T-cell (primary cell): ENCODE results near the gene FRMD6. TPM values are rescaled to one million over a fixed set of nuclear protein-coding genes. Genes with fewer than 3 reads are reported as not detected.

ENCODE experiments used
- ATAC-seq, 4 experiments: fragments of 200-7000 bp in 3 of 4; fragments of 150-1000 bp in 1 of 4; cut with Tn5 transposase; replicated peaks in 1 of 4; 1 replicate in 3 of 4; 2 replicates in 1 of 4; pipeline ENCODE4 v1.10.0; 2021; ENCODE audit warnings: moderate library complexity in 3 of 4, mild to moderate bottlenecking in 2 of 4, moderate number of reproducible peaks in 1 of 4
- CTCF ChIA-PET, 2 donors: fragments of 300-600 bp; sonication (Branson Sonifier 250); formaldehyde crosslinking; loops; one replicate each; lab custom pipeline; 2022; ENCODE audit warnings: antibody characterized with exemption in 2 of 2; lab: Charles Lee
- POLR2A ChIA-PET, 2 donors: fragments of 300-600 bp; sonication (Branson Sonifier 250); formaldehyde crosslinking; loops; one replicate each; lab custom pipeline; 2022; ENCODE audit warnings: antibody characterized with exemption in 2 of 2; lab: Charles Lee
- DNase-seq, 35 experiments: peaks; one replicate each; pipeline versions ENCODE4 v3.0.0 to v3.0.0-alpha.2; 2013 to 2023
- H3K27ac ChIP-seq: one replicate; pipeline ENCODE4 v1.5.1; 2013; ENCODE audit warnings: low read length
- H3K27me3 ChIP-seq, 2 experiments: replicated peaks in 1 of 2; 1 replicate in 1 of 2; 2 replicates in 1 of 2; pipeline versions ENCODE4 v1.6.1 to v1.7.0; 2013; ENCODE audit warnings: low read length in 1 of 2, mixed read lengths in 1 of 2; ENCODE audit not compliant: control insufficient read depth in 2 of 2, insufficient read depth in 2 of 2; ENCODE audit errors: extremely low read depth in 1 of 2
- H3K36me3 ChIP-seq, 2 donors: 1 replicate in 1 of 2; 2 replicates in 1 of 2; pipeline versions ENCODE4 v1.6.1 to v1.7.0; 2013; ENCODE audit warnings: low read length in 1 of 2; ENCODE audit not compliant: control insufficient read depth in 2 of 2, insufficient read depth in 1 of 2; ENCODE audit errors: extremely low read depth in 1 of 2
- H3K4me1 ChIP-seq, 2 experiments: 1 replicate in 1 of 2; 2 replicates in 1 of 2; pipeline versions ENCODE4 v1.6.1 to v1.7.0; 2013; ENCODE audit warnings: low read length in 2 of 2, mixed read lengths in 1 of 2; ENCODE audit not compliant: insufficient read depth in 2 of 2, control insufficient read depth in 1 of 2; ENCODE audit errors: extremely low read depth in 1 of 2
- H3K4me3 ChIP-seq, 2 donors: 1 replicate in 1 of 2; 2 replicates in 1 of 2; pipeline versions ENCODE4 v1.5.1 to v1.7.0; 2013; ENCODE audit warnings: mild to moderate bottlenecking in 2 of 2, low read length in 1 of 2, moderate library complexity in 1 of 2; ENCODE audit not compliant: control insufficient read depth in 1 of 2; ENCODE audit errors: extremely low read depth in 1 of 2
- H3K9me3 ChIP-seq: 2 replicates; pipeline ENCODE4 v1.7.0; 2013
- H3K27ac Mint-ChIP-seq, 2 donors: one replicate each; pipeline ENCODE4 v1.8.0; 2020 to 2021; ENCODE audit warnings: mild to moderate bottlenecking in 2 of 2, mixed read lengths in 2 of 2
- H3K27me3 Mint-ChIP-seq, 2 donors: one replicate each; pipeline ENCODE4 v1.8.0; 2021 to 2022; ENCODE audit warnings: mixed read lengths in 2 of 2
- H3K36me3 Mint-ChIP-seq: one replicate; pipeline ENCODE4 v1.8.0; 2021; ENCODE audit warnings: mixed read lengths
- H3K4me1 Mint-ChIP-seq, 3 donors: one replicate each; pipeline ENCODE4 v1.8.0; 2020 to 2022; ENCODE audit warnings: mixed read lengths in 3 of 3, mild to moderate bottlenecking in 1 of 3
- H3K4me3 Mint-ChIP-seq, 3 donors: one replicate each; pipeline ENCODE4 v1.8.0; 2020 to 2022; ENCODE audit warnings: mild to moderate bottlenecking in 3 of 3, mixed read lengths in 3 of 3, moderate library complexity in 3 of 3
- H3K9me3 Mint-ChIP-seq, 3 donors: one replicate each; pipeline ENCODE4 v1.8.0; 2020 to 2022; ENCODE audit warnings: mixed read lengths in 3 of 3
- WGBS: methylation state at CpG from one replicate; pipeline ENCODE4 v1.1.5; 2013; ENCODE audit warnings: missing lambda C conversion rate; ENCODE audit not compliant: insufficient coverage; 5-methylcytosine and 5-hydroxymethylcytosine counted together
- total RNA-seq, 35 experiments: library from RNA in 6 of 35; stranded (reverse) in 6 of 35; fragments of 120-200 nt in 1 of 35; gene quantifications; one replicate each; pipeline versions ENCODE4 v1.2.1 to v1.2.4 and lab custom pipeline; 2013 to 2026

Gene FRMD6
- total RNA-seq, 5 donors from 2014 or later (not counting 1 experiment from before 2014, with no cell fraction given): 0.86 to 1.9 (median 1.5) TPM

GRCh38 chr14:51715742-51716141, 64.0 kb downstream of the FRMD6 start:
- no peak overlapping the region for H3K27ac Mint-ChIP-seq
- no peak overlapping the region for H3K4me3 ChIP-seq
- DNase-seq: no peak
- no peak overlapping the region for H3K4me3 Mint-ChIP-seq
- peaks cover 9% of the 10 kb centered on the region for H3K36me3 Mint-ChIP-seq
- no peaks in the 10 kb centered on the region for H3K4me1 Mint-ChIP-seq
- WGBS: 38% methylated on average over 1 of the region's 2 CpGs
- no peak for ATAC-seq
- no peak overlapping the region for H3K27ac ChIP-seq
- ChIA-PET CTCF (no interaction called here), POLR2A (no interaction called here)
- H3K4me1 ChIP-seq: no peaks in the 10 kb centered on the region
- H3K36me3 ChIP-seq: no peaks in the 10 kb centered on the region
- no peaks in the 10 kb centered on the region for H3K27me3 Mint-ChIP-seq
- no peaks in the 10 kb centered on the region for H3K9me3 Mint-ChIP-seq
- H3K27me3 ChIP-seq: peaks cover 0 to 3% of the 10 kb centered on the region in 2 experiments
- no peaks in the 10 kb centered on the region for H3K9me3 ChIP-seq

GRCh38 chr14:51716610-51717009, 64.9 kb downstream of the FRMD6 start:
- Histone ChIP-seq H3K4me1 (no peaks in the 10 kb centered on the region), H3K36me3 (no peaks in the 10 kb centered on the region), H3K27ac (no peak overlapping the region), H3K27me3 (peaks cover 0 to 3% of the 10 kb centered on the region in 2 experiments), H3K4me3 (no peak overlapping the region), H3K9me3 (no peaks in the 10 kb centered on the region)
- Mint-ChIP-seq H3K4me3 (no peak overlapping the region), H3K9me3 (no peaks in the 10 kb centered on the region), H3K27me3 (no peaks in the 10 kb centered on the region), H3K4me1 (no peaks in the 10 kb centered on the region), H3K27ac (no peak overlapping the region), H3K36me3 (peaks cover 9% of the 10 kb centered on the region)
- 73% methylated on average over 3 of the region's 6 CpGs for WGBS
- ChIA-PET CTCF (no interaction called here), POLR2A (no interaction called here)
- no peak for ATAC-seq
- no peak for DNase-seq

- Histone ChIP-seq H3K9me3 (no peaks in the 10 kb centered on the region), H3K36me3 (no peaks in the 10 kb centered on the region), H3K4me3 (no peak overlapping the region), H3K27ac (no peak overlapping the region), H3K27me3 (peaks cover 0 to 3% of the 10 kb centered on the region in 2 experiments), H3K4me1 (no peaks in the 10 kb centered on the region)
- Mint-ChIP-seq H3K4me1 (no peaks in the 10 kb centered on the region), H3K9me3 (no peaks in the 10 kb centered on the region), H3K27ac (no peak overlapping the region), H3K27me3 (no peaks in the 10 kb centered on the region), H3K4me3 (no peak overlapping the region), H3K36me3 (peaks cover 9% of the 10 kb centered on the region)
- WGBS: 100% methylated on average over 1 of the region's 3 CpGs
- ChIA-PET POLR2A (no interaction called here), CTCF (interaction anchor here in 1 of 2 donors (0.5 kb wide), 1 partner anchor 1222 kb away, joined by 3 read pairs; no protein-coding TSS in a partner anchor)
- ATAC-seq: no peak
- no peak for DNase-seq
Observed at GRCh38 chr14:51717766-51718165, 66.1 kb downstream of the FRMD6 start.

- no peaks in the 10 kb centered on the region for H3K27me3 Mint-ChIP-seq
- Histone ChIP-seq H3K4me3 (no peak overlapping the region), H3K4me1 (no peaks in the 10 kb centered on the region), H3K27ac (no peak overlapping the region), H3K27me3 (peaks cover 0 to 3% of the 10 kb centered on the region in 2 experiments), H3K9me3 (no peaks in the 10 kb centered on the region), H3K36me3 (no peaks in the 10 kb centered on the region)
- no peak overlapping the region for H3K27ac Mint-ChIP-seq
- ChIA-PET CTCF (no interaction called here), POLR2A (no interaction called here)
- DNase-seq (no peak), ATAC-seq (no peak)
- H3K9me3 Mint-ChIP-seq: no peaks in the 10 kb centered on the region
- H3K4me1 Mint-ChIP-seq: no peaks in the 10 kb centered on the region
- no peak overlapping the region for H3K4me3 Mint-ChIP-seq
- H3K36me3 Mint-ChIP-seq: peaks cover 9% of the 10 kb centered on the region
- WGBS: 96% methylated on average over 15 of the region's 17 CpGs
Observed at GRCh38 chr14:51719955-51720354, 68.2 kb downstream of the FRMD6 start.

GRCh38 chr14:51723990-51724389, 72.3 kb downstream of the FRMD6 start:
- no peak overlapping the region for H3K27ac Mint-ChIP-seq
- ATAC-seq (no peak), DNase-seq (no peak)
- H3K4me1 Mint-ChIP-seq: no peaks in the 10 kb centered on the region
- H3K27me3 Mint-ChIP-seq: no peaks in the 10 kb centered on the region
- H3K4me3 Mint-ChIP-seq: no peak overlapping the region
- no peaks in the 10 kb centered on the region for H3K9me3 Mint-ChIP-seq
- no CpG with 5 or more reads among the region's 3 CpGs for WGBS
- H3K36me3 Mint-ChIP-seq: peaks cover 3% of the 10 kb centered on the region
- Histone ChIP-seq H3K27ac (no peak overlapping the region), H3K9me3 (no peaks in the 10 kb centered on the region), H3K27me3 (peaks cover 0 to 3% of the 10 kb centered on the region in 2 experiments), H3K36me3 (no peaks in the 10 kb centered on the region), H3K4me1 (no peaks in the 10 kb centered on the region), H3K4me3 (no peak overlapping the region)
- ChIA-PET CTCF (no interaction called here), POLR2A (interaction anchor here (0.6 kb wide), 2 partner anchors 55 to 488 kb away, joined by 4 read pairs; no protein-coding TSS in a partner anchor)

- no peaks in the 10 kb centered on the region for H3K4me1 ChIP-seq
- H3K9me3 ChIP-seq: no peaks in the 10 kb centered on the region
- no peak overlapping the region for H3K27ac ChIP-seq
- ATAC-seq (no peak), DNase-seq (no peak)
- 75% methylated on average over 2 of the region's 3 CpGs for WGBS
- ChIA-PET POLR2A (interaction anchor here (0.6 kb wide), 2 partner anchors 54 to 488 kb away, joined by 4 read pairs; no protein-coding TSS in a partner anchor), CTCF (no interaction called here)
- Mint-ChIP-seq H3K27me3 (no peaks in the 10 kb centered on the region), H3K9me3 (no peaks in the 10 kb centered on the region), H3K36me3 (peaks cover 3% of the 10 kb centered on the region), H3K4me3 (no peak overlapping the region), H3K4me1 (no peaks in the 10 kb centered on the region), H3K27ac (no peak overlapping the region)
- H3K4me3 ChIP-seq: no peak overlapping the region
- peaks cover 0 to 3% of the 10 kb centered on the region in 2 experiments for H3K27me3 ChIP-seq
- no peaks in the 10 kb centered on the region for H3K36me3 ChIP-seq
Observed at GRCh38 chr14:51724650-51725049, 72.9 kb downstream of the FRMD6 start.

- H3K27ac Mint-ChIP-seq: no peak overlapping the region
- Histone ChIP-seq H3K4me3 (no peak overlapping the region), H3K9me3 (no peaks in the 10 kb centered on the region), H3K27ac (no peak overlapping the region), H3K4me1 (no peaks in the 10 kb centered on the region), H3K36me3 (no peaks in the 10 kb centered on the region), H3K27me3 (peaks cover 0 to 1% of the 10 kb centered on the region in 2 experiments)
- WGBS: no CpG with 5 or more reads among the region's 3 CpGs
- no peaks in the 10 kb centered on the region for H3K4me1 Mint-ChIP-seq
- no peak for DNase-seq
- ATAC-seq: no peak
- ChIA-PET POLR2A (no interaction called here), CTCF (no interaction called here)
- no peaks in the 10 kb centered on the region for H3K9me3 Mint-ChIP-seq
- H3K27me3 Mint-ChIP-seq: no peaks in the 10 kb centered on the region
- H3K36me3 Mint-ChIP-seq: no peaks in the 10 kb centered on the region
- H3K4me3 Mint-ChIP-seq: no peak overlapping the region
Observed at GRCh38 chr14:51725061-51725460, 73.4 kb downstream of the FRMD6 start.
